HCT116 (cell line): ENCODE data around the gene MYH13.

Experiments used
- EZH2 ChIP-seq: fragments of 200-600 bp; sonication (generic); IDR thresholded peaks from 2 replicates; pipeline ENCODE4 v1.6.1; 2017; ENCODE audit warnings: antibody characterized with exemption, mixed run types
- JUND ChIP-seq: IDR thresholded peaks from 2 replicates; pipeline ENCODE4 v1.6.1; 2012
- POLR2AphosphoS5 ChIP-seq: IDR thresholded peaks from 2 replicates; pipeline ENCODE4 v1.6.1; 2011; ENCODE audit warnings: mild to moderate bottlenecking, low read depth, low read length, moderate library complexity
- TF ChIP-seq, protein P1 (sequence below), 3 experiments: fragments of 200-600 bp in 1 of 3; sonication (generic) in 1 of 3; IDR thresholded peaks in 2 of 3; conservative IDR thresholded peaks in 1 of 3; 2 replicates each; pipeline ENCODE4 v1.5.1; 2012 to 2017; ENCODE audit warnings: low read depth in 2 of 3, low read length in 2 of 3, antibody characterized with exemption in 1 of 3, borderline replicate concordance in 1 of 3, control low read depth in 1 of 3, mild to moderate bottlenecking in 1 of 3, mixed read lengths in 1 of 3, mixed run types in 1 of 3, moderate library complexity in 1 of 3; ENCODE audit not compliant: insufficient read depth in 1 of 3

DNA sequence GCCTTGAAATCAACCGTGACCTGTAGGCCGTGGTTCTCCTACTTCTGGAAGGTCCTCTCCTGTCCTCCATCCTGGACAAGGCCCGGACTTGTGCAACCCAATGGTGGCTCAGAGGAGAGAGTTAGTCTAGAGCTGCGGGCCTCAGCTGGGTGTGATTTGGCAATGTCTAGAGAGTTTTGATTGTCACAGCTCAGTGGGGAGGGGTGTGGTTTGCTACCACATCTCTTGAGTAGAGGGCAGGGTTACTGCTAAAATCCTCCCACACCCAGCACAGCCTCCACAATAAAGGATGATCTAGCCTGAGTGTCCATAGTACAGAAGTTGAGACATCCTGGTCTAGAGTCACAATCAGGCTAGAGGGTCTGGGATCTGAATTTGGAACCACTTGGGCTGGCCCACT, 40.3 kb downstream of the MYH13 start:
- no peak for TF ChIP-seq JUND
- TF ChIP-seq, protein P1, sequence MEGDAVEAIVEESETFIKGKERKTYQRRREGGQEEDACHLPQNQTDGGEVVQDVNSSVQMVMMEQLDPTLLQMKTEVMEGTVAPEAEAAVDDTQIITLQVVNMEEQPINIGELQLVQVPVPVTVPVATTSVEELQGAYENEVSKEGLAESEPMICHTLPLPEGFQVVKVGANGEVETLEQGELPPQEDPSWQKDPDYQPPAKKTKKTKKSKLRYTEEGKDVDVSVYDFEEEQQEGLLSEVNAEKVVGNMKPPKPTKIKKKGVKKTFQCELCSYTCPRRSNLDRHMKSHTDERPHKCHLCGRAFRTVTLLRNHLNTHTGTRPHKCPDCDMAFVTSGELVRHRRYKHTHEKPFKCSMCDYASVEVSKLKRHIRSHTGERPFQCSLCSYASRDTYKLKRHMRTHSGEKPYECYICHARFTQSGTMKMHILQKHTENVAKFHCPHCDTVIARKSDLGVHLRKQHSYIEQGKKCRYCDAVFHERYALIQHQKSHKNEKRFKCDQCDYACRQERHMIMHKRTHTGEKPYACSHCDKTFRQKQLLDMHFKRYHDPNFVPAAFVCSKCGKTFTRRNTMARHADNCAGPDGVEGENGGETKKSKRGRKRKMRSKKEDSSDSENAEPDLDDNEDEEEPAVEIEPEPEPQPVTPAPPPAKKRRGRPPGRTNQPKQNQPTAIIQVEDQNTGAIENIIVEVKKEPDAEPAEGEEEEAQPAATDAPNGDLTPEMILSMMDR (IDR thresholded peaks at IDR 0.05 in 2 of 3, conservative IDR thresholded peaks at IDR 0.05 in 1 of 3; ENCODE audit: borderline replicate concordance in 1 of 3, insufficient read depth in 1 of 3, low read depth in 2 of 3, low read length in 2 of 3), result no peak
- TF ChIP-seq POLR2AphosphoS5, result no peak
- no peak for TF ChIP-seq EZH2
